ENCODE measurements around the gene MDFI.

GRCh38 chr6:41607736-41608135 lies 30.5 kb upstream of the MDFI start:
- no peak for TF ChIP-seq POLR2A (IDR thresholded peaks at IDR 0.05; ENCODE audit: low read length)
- TF ChIP-seq GATA1 (IDR thresholded peaks at IDR 0.05; ENCODE audit: low read depth, low read length) = no peak
